Peyer's patch (tissue), 4 donors: ENCODE results near the gene GPR22.

ENCODE experiments used
- CTCF ChIP-seq, 6 experiments: fragments of 450-650 bp in 4 of 6; fragments of 200-600 bp in 2 of 6; sonication (generic) in 1 of 6; IDR thresholded peaks; one replicate each; pipeline ENCODE4 v1.5.1; 2017 to 2019; ENCODE audit warnings: antibody characterized with exemption in 6 of 6, mild to moderate bottlenecking in 3 of 6, moderate library complexity in 1 of 6
- POLR2A ChIP-seq, 2 donors: fragments of 450-650 bp; IDR thresholded peaks; one replicate each; pipeline ENCODE4 v1.5.1; 2017; ENCODE audit warnings: antibody characterized with exemption in 2 of 2, mild to moderate bottlenecking in 2 of 2, moderate library complexity in 2 of 2

DNA sequence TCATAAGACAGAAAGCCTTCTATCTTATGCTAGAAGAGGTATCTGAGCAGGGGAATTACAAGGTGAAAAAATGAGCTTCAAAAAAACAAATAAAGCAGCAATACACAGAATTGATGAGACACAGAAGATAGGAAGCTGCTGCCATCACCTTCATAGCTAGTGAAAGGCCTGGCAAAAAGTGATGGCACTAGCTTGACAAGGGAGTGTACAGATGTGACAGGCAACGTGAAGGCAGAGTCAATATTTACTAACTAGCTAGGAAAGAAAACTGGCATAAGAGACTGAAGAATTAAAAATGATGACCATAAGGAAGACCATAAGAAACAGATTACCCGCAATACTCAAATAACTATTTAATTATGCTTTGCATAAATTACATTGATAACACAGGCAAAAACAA is 9.4 kb downstream of the GPR22 start:
- no peak for TF ChIP-seq CTCF (IDR thresholded peaks at IDR 0.05)
- no peak for TF ChIP-seq POLR2A (IDR thresholded peaks at IDR 0.05)
